Calu3 (cell line): ENCODE results near the gene SCYGR2. TPM values are rescaled to one million over a fixed set of nuclear protein-coding genes. Genes with fewer than 3 reads are reported as not detected.

Experiments
- BruUV-seq: library from RNA; stranded (reverse); fragments of 400-500 nt; replicated peaks from 2 replicates; lab custom pipeline; 2021; lab: Mats Ljungman, UMichigan
- CTCF ChIA-PET: fragments of 300-600 bp; sonication (Branson Sonifier 250); formaldehyde crosslinking; loops from one replicate; lab custom pipeline; 2022; ENCODE audit warnings: antibody characterized with exemption; lab: Charles Lee
- DNase-seq: peaks from one replicate; pipeline ENCODE4 v3.0.0; 2022
- H3K27ac Mint-ChIP-seq: one replicate; pipeline ENCODE4 v1.8.0; 2022; ENCODE audit warnings: mixed read lengths; ENCODE audit not compliant: unreplicated experiment
- H3K27me3 Mint-ChIP-seq: one replicate; pipeline ENCODE4 v1.8.0; 2022; ENCODE audit warnings: mixed read lengths; ENCODE audit not compliant: unreplicated experiment
- H3K36me3 Mint-ChIP-seq: one replicate; pipeline ENCODE4 v1.8.0; 2022; ENCODE audit warnings: mild to moderate bottlenecking, moderate library complexity, mixed read lengths; ENCODE audit not compliant: insufficient read depth, unreplicated experiment
- H3K4me1 Mint-ChIP-seq: one replicate; pipeline ENCODE4 v1.8.0; 2022; ENCODE audit warnings: mild to moderate bottlenecking, low read depth, mixed read lengths; ENCODE audit not compliant: unreplicated experiment
- H3K4me3 Mint-ChIP-seq: one replicate; pipeline ENCODE4 v1.8.0; 2022; ENCODE audit warnings: mild to moderate bottlenecking, low read depth, moderate library complexity, mixed read lengths; ENCODE audit not compliant: unreplicated experiment
- H3K9me3 Mint-ChIP-seq: one replicate; pipeline ENCODE4 v1.8.0; 2022; ENCODE audit warnings: low read depth, mixed read lengths; ENCODE audit not compliant: unreplicated experiment
- CTCF ChIP-seq: fragments of 200-600 bp; IDR thresholded peaks from one replicate; pipeline ENCODE4 v1.8.0; 2022; ENCODE audit warnings: antibody characterized with exemption; ENCODE audit not compliant: unreplicated experiment
- intact Hi-C: fragments of 100-400 bp; cut with micrococcal nuclease; formaldehyde crosslinking; loops from one replicate; pipeline ENCODE4 v1.10.0; 2022; ENCODE audit not compliant: unreplicated experiment
- total RNA-seq: library from RNA; stranded (reverse); gene quantifications from 2 replicates; pipeline ENCODE4 v1.2.3, GENCODE V29; 2022

SCYGR2 gene
- total RNA-seq, 1 experiment from 2014 or later, result not detected

- DNase-seq, result no peak
- no peaks in the 10 kb centered on the region for H3K9me3 Mint-ChIP-seq
- CTCF ChIA-PET, result interaction anchor here (0.6 kb wide), 1 partner anchor 12 kb away, joined by 3 read pairs; no protein-coding TSS in a partner anchor
- H3K4me3 Mint-ChIP-seq, result no peak overlapping the region
- H3K4me1 Mint-ChIP-seq, result no peaks in the 10 kb centered on the region
- intact Hi-C loops, result no loop called here
- TF ChIP-seq CTCF, result no peak
- peaks cover 5% of the 10 kb centered on the region for H3K36me3 Mint-ChIP-seq
- no peaks in the 10 kb centered on the region for H3K27me3 Mint-ChIP-seq
- H3K27ac Mint-ChIP-seq, result no peak overlapping the region
- no TSS peak for BruUV-seq
These were observed 32.7 kb upstream of the SCYGR2 start for GRCh38 chr2:227566012-227566411.

- BruUV-seq, result no TSS peak
- peaks cover 16% of the 10 kb centered on the region for H3K36me3 Mint-ChIP-seq
- H3K27me3 Mint-ChIP-seq, result no peaks in the 10 kb centered on the region
- DNase-seq, result no peak
- H3K27ac Mint-ChIP-seq, result no peak overlapping the region
- TF ChIP-seq CTCF, result no peak
- no peaks in the 10 kb centered on the region for H3K9me3 Mint-ChIP-seq
- no peak overlapping the region for H3K4me3 Mint-ChIP-seq
- CTCF ChIA-PET, result no interaction called here
- H3K4me1 Mint-ChIP-seq, result no peaks in the 10 kb centered on the region
- intact Hi-C loops, result no loop called here
These were observed 29.9 kb upstream of the SCYGR2 start for GRCh38 chr2:227568852-227569169.

GRCh38 chr2:227570615-227571014 lies 28.1 kb upstream of the SCYGR2 start:
- no peaks in the 10 kb centered on the region for H3K9me3 Mint-ChIP-seq
- H3K4me1 Mint-ChIP-seq, result no peaks in the 10 kb centered on the region
- TF ChIP-seq CTCF, result no peak
- BruUV-seq, result no TSS peak
- DNase-seq, result no peak
- peaks cover 16% of the 10 kb centered on the region for H3K36me3 Mint-ChIP-seq
- H3K4me3 Mint-ChIP-seq, result no peak overlapping the region
- peak overlapping the region; percentile 19 for H3K27ac Mint-ChIP-seq
- H3K27me3 Mint-ChIP-seq, result no peaks in the 10 kb centered on the region
- CTCF ChIA-PET, result interaction anchor here (0.6 kb wide), 1 partner anchor 382 kb away, joined by 3 read pairs; no protein-coding TSS in a partner anchor
- intact Hi-C loops, result no loop called here

- H3K9me3 Mint-ChIP-seq, result no peaks in the 10 kb centered on the region
- no peak for TF ChIP-seq CTCF
- CTCF ChIA-PET, result interaction anchor here (0.6 kb wide), 2 partner anchors 23 to 203 kb away, joined by 3 to 6 read pairs; partner anchors contain the start of gene SCYGR2
- no peaks in the 10 kb centered on the region for H3K4me1 Mint-ChIP-seq
- intact Hi-C loops, result loop anchor here (5.0 kb wide), 1 partner anchor 169 kb away; no protein-coding TSS in a partner anchor
- no peak for DNase-seq
- H3K4me3 Mint-ChIP-seq, result no peak overlapping the region
- no TSS peak for BruUV-seq
- peaks cover 10% of the 10 kb centered on the region for H3K36me3 Mint-ChIP-seq
- H3K27me3 Mint-ChIP-seq, result no peaks in the 10 kb centered on the region
- no peak overlapping the region for H3K27ac Mint-ChIP-seq
These were observed 22.6 kb upstream of the SCYGR2 start for GRCh38 chr2:227576110-227576509.
